ENCODE measurements around the gene OR2T34.
A peak's percentile ranks its signal among the peaks of the same experiment; 100 is the strongest.
"Not testable (repeated sequence)": the region's sequence is repeated elsewhere in the genome, so short reads cannot be mapped to it uniquely, and the experiment has no call there.

The OR2T34 gene, protein sequence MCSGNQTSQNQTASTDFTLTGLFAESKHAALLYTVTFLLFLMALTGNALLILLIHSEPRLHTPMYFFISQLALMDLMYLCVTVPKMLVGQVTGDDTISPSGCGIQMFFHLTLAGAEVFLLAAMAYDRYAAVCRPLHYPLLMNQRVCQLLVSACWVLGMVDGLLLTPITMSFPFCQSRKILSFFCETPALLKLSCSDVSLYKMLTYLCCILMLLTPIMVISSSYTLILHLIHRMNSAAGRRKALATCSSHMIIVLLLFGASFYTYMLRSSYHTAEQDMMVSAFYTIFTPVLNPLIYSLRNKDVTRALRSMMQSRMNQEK

DNA sequence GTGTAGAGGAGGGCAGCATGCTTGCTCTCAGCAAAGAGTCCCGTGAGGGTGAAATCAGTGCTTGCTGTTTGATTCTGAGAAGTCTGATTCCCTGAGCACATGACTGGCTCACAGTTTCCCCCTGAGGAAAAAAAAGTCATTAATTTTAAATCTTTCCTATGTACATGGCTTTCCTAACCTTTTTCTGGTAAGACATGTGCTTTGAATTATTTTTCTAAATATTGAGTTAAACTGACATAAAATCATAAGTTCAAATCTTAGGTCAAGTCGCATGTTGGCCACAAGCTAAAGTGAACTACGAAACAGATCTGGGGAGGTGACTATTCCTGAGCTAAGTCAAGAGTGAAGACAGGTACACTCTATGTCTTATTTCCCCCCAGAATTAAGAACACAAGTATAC, at the start of gene OR2T34:
OR2T34 (minus strand) TSS at position 101 of the 400 bp plus-strand sequence; CDS start at position 101, 0 bp downstream.
- H3K9me3 Mint-ChIP-seq, H3K4me1 Mint-ChIP-seq, H3K27ac Mint-ChIP-seq, H3K36me3 Mint-ChIP-seq, H3K4me3 Mint-ChIP-seq, H3K27me3 Mint-ChIP-seq: not testable (repeated sequence)

DNA sequence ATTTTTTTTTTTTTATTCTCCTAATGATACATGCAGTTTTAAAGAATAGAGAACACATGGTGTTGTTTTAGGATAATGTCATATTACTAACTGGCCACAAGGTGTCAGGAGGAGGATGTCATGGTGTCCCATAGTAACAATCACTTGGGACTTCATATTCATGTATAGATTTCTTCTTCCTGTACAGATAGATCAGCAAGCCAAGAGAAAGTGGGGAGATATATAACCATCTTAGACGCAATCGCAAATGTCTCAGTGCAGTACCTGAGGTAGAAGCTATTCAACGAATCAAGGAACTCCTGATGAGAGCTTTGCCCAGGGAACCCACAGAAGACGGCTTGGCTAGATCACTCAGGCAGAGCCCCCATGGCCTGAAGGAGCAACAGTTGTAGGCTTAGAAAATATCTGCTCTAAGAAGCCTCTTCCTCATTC, 48.0 kb upstream of the OR2T34 start:
- H3K4me3 Mint-ChIP-seq: no peak overlapping the region

DNA sequence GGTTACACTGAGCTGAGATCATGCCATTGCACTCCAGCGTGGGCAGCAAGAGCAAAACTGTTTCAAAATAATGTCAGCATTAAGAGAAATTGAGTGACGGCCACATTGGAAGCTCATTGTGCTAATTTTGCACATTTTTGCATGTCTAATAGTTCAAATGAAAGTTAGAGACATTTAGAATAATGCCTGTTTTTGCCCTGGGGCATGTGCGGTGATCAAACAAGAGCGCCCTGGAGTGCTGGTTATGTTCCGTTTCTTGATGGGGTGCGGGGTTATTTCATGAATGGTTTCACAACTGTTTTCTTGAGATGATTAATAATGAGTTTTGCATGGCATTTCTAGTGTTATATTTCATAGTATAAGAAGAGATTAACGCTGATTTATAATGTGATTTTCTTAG, 47.2 kb upstream of the OR2T34 start:
- Mint-ChIP-seq H3K27me3 (no peaks in the 10 kb centered on the region), H3K4me3 (no peak overlapping the region), H3K9me3 (no peaks in the 10 kb centered on the region), H3K4me1 (peaks cover 9% of the 10 kb centered on the region), H3K27ac (no peak overlapping the region), H3K36me3 (no peaks in the 10 kb centered on the region)

More for the DNA sequence above, 48.0 kb upstream of the OR2T34 start:
- peaks cover 9% of the 10 kb centered on the region for H3K4me1 Mint-ChIP-seq
- H3K27me3 Mint-ChIP-seq: no peaks in the 10 kb centered on the region
- H3K9me3 Mint-ChIP-seq: no peaks in the 10 kb centered on the region
- no peaks in the 10 kb centered on the region for H3K36me3 Mint-ChIP-seq
- H3K27ac Mint-ChIP-seq: no peak overlapping the region

DNA sequence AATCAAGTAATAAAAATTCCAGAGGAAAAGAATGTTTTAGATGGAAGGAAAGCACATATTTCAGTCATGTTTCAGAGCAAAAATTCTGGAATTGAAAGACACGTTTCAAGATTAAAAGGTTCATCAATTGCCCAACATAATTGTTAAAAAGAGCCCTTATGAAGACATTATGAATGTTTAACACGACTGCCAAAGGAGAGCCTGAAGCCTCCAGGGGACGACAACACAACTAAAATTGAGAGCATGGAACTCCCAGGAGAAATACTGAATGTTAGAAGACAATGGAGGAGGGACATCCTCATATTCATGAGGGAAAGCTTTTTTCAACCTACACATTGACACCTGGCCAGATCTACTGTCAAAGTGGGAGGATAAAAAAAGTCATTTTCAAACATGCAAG, 44.3 kb upstream of the OR2T34 start:
- Mint-ChIP-seq H3K4me3 (no peak overlapping the region), H3K27me3 (no peaks in the 10 kb centered on the region), H3K9me3 (no peaks in the 10 kb centered on the region), H3K4me1 (peaks cover 15% of the 10 kb centered on the region), H3K36me3 (no peaks in the 10 kb centered on the region), H3K27ac (no peak overlapping the region)

DNA sequence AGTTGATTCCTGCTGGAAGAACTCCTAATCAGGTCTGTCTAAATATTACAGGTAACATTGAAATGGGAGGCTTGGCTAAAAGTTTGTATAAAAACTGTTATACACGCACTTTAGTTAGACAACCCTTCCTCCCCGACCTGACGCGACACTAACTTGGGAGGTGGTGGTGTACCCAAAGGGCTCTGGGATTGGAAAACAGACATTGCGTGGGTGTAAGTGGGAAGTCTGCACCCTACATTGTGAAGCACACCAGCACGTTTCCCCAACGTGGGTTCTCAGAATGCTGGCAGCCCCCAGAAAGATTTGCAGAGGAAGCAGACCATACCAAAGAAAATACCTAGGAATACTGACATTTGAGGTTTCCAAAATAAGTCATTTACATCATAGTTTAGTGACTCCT, 43.6 kb upstream of the OR2T34 start:
- Mint-ChIP-seq H3K4me1 (peaks cover 23% of the 10 kb centered on the region), H3K27me3 (no peaks in the 10 kb centered on the region), H3K27ac (no peak overlapping the region), H3K36me3 (no peaks in the 10 kb centered on the region), H3K4me3 (no peak overlapping the region), H3K9me3 (no peaks in the 10 kb centered on the region)

DNA sequence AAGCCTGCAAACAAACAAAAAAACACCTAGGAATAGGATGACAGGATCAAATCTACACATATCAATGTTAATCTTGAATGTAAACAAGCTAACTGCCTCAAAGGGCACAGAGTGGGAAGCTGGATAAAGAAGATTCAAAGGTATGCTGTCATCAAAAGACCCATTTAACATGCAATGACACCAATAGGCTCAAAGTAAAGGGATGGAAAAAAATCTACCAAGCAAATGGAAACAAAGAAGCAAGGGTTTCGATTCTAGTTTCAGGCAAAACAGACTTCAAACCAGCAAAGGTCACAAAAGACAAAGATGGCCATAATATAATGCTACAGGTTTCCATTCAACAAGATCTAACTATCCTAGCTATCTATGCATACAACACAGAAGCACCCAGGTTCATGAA, 39.2 kb upstream of the OR2T34 start:
- Mint-ChIP-seq H3K4me3 (no peak overlapping the region), H3K27ac (peak overlapping the region; percentile 63)

DNA sequence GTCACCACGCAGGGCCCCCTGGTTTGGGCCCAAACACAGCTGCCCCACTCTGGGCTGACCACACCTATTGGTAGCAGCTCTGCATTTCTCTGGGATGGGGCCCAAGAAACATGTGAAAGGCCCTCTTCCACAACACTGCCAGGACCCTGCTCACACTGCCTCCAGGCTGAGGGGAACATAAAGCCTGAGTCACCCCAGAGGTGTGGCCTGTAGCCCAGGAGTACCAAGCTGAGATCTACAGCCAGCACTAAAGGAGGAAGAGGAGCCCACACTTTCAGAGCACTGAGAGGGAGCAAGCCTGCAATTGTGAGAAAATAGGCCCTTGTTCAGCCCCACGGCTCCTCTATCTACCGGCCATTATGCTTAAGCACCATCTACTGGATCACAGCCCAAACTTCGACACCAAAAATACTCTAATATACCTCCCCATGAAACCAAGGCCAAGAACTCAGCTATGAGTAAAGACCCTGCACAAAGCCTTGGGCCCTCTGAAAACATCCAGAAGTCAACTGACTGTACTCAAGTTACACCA, 37.4 kb upstream of the OR2T34 start:
- H3K27ac Mint-ChIP-seq: peak overlapping the region; percentile 80
- H3K4me3 Mint-ChIP-seq: no peak overlapping the region
- no peaks in the 10 kb centered on the region for H3K9me3 Mint-ChIP-seq
- no peaks in the 10 kb centered on the region for H3K36me3 Mint-ChIP-seq
- no peaks in the 10 kb centered on the region for H3K27me3 Mint-ChIP-seq
- H3K4me1 Mint-ChIP-seq: peaks cover 37% of the 10 kb centered on the region

More for the DNA sequence above, 39.2 kb upstream of the OR2T34 start:
- H3K4me1 Mint-ChIP-seq: peaks cover 39% of the 10 kb centered on the region
- no peaks in the 10 kb centered on the region for H3K27me3 Mint-ChIP-seq
- H3K9me3 Mint-ChIP-seq: no peaks in the 10 kb centered on the region
- no peaks in the 10 kb centered on the region for H3K36me3 Mint-ChIP-seq

DNA sequence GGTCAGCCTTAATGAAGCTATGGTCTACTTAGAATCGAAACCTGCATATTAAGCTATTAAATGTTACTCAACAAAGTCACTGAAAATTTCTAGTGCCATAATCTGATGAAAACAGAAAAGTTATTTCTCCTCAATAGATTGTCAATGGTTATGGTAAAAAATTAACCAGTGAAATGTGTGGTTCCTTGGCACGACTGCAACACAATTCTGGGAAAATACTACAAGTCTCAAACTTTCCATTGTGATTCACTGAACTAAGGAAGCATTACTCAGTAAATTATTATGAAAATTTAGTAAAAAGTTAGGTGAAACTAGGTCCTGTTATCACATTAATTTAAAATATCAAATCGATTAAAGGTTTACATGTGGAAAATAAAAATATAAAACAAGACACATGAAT, 35.7 kb upstream of the OR2T34 start:
- H3K4me3 Mint-ChIP-seq: no peak overlapping the region
- H3K36me3 Mint-ChIP-seq: no peaks in the 10 kb centered on the region
- H3K4me1 Mint-ChIP-seq: peaks cover 37% of the 10 kb centered on the region
- H3K9me3 Mint-ChIP-seq: no peaks in the 10 kb centered on the region
- H3K27me3 Mint-ChIP-seq: no peaks in the 10 kb centered on the region
- no peak overlapping the region for H3K27ac Mint-ChIP-seq

DNA sequence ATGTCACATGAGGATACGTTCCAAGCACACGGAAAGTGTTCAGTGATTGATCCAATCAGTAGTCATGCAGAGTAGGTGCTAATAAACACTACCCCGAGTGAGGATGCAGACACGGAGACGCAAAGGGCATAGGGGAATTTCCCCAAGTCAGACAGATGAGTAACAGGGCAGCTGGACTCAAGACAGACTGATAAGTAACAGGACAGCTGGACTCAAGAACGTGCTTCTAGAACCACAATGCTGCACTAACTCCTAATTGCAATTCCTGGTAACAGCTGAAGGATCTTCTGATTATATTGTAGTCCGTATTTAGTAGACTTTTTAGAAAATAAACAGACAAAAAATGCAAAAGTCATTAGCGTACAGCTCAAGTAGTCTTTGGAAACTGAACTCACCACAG, 24.8 kb upstream of the OR2T34 start:
- Mint-ChIP-seq H3K4me3 (no peak overlapping the region), H3K36me3 (no peaks in the 10 kb centered on the region), H3K4me1 (peaks cover 7% of the 10 kb centered on the region), H3K27ac (no peak overlapping the region), H3K9me3 (no peaks in the 10 kb centered on the region), H3K27me3 (no peaks in the 10 kb centered on the region)

DNA sequence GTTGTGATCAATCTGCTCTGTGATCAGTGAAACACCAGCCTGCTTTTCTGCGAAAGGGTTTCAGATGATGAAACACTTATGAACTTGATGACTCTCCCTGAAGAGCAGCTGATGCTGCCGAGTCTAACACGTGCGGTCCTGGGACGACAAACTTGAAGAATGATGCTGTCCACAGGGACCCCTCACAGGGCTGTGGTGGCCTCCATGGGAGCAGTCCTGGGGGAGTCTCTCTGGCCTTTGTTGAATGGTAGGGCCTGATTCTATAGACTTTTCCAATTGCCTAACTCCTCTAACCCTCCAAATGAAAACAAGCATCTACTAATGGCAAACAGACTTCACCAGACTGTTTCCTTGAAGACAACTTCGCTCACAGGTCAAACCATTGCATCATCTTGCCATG, 23.0 kb upstream of the OR2T34 start, which contains the start of gene OR2T10:
OR2T10 (minus strand) TSS at position 112 of the 400 bp plus-strand sequence. CDS start 3,932 bp downstream, outside the sequence.
- peak within 1 kb of the TSS; percentile 85 for H3K27ac Mint-ChIP-seq
- peaks cover 7% of the 10 kb centered on the region for H3K4me1 Mint-ChIP-seq
- H3K4me3 Mint-ChIP-seq: no peak within 1 kb of the TSS
- no peaks in the 10 kb centered on the region for H3K27me3 Mint-ChIP-seq
- peaks cover 1% of the 10 kb centered on the region for H3K36me3 Mint-ChIP-seq
- H3K9me3 Mint-ChIP-seq: no peaks in the 10 kb centered on the region

DNA sequence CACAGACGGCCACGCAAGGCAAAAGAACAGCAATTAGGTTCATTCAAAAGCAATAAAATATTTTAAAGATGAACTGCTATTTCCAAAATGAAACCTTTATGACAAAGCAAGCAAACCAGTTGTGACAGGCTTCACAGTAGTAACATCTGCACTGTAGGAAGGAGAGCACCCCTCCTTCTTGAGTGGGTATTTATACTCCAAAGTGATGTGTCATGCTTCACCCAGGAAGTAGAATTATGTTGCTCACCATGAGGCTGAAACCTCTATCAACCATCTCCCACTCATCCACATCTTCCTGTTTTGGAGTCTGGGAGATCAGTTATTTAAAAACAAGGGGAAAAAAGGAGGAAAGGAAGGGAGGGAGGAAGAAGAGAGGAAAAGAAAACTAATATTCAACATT, 22.1 kb upstream of the OR2T34 start:
- H3K36me3 Mint-ChIP-seq: peaks cover 1% of the 10 kb centered on the region
- H3K4me1 Mint-ChIP-seq: peaks cover 7% of the 10 kb centered on the region
- H3K9me3 Mint-ChIP-seq: no peaks in the 10 kb centered on the region
- H3K27ac Mint-ChIP-seq: peak overlapping the region; percentile 85
- H3K4me3 Mint-ChIP-seq: no peak overlapping the region
- no peaks in the 10 kb centered on the region for H3K27me3 Mint-ChIP-seq

DNA sequence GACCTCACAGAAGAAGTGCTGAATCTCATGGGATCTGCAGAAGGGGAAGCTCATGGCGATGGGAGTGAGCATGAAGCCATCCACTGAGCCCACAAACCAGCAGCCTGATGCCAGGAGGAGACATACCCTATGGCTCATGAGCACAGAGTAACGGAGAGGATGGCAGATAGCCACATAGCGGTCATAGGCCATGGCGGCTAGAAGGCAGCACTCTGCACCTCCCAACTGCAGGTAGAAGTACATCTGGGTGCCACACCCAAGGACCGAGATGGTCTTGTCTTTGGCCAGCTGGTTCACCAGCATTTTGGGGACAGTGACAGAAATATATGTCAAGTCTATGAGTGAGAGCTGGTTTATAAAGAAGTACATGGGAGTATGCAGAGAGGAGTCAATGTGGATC, 18.7 kb upstream of the OR2T34 start:
- H3K4me1 Mint-ChIP-seq: peaks cover 7% of the 10 kb centered on the region
- H3K36me3 Mint-ChIP-seq: peaks cover 1% of the 10 kb centered on the region
- no peak overlapping the region for H3K27ac Mint-ChIP-seq
- no peaks in the 10 kb centered on the region for H3K9me3 Mint-ChIP-seq
- H3K4me3 Mint-ChIP-seq: no peak overlapping the region
- no peaks in the 10 kb centered on the region for H3K27me3 Mint-ChIP-seq

DNA sequence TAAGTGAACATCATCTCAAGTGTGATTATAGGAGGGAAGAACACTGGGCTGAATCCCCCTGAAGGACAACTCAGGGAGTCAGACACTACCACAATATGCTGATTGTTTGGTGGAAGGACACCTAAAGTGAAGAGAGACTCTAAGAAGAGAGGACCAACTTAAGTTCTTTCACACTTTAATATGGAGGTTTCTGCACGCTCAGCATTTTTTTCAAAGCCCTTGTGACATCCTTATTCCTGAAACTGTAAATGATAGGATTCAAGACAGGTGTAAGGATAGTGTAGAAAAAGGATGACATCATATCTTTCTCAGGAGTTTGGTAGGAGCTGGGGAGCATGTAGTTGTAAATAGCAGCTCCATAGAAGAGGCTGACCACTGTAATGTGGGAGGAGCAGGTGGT, 18.1 kb upstream of the OR2T34 start:
- H3K27me3 Mint-ChIP-seq: no peaks in the 10 kb centered on the region
- H3K9me3 Mint-ChIP-seq: no peaks in the 10 kb centered on the region
- no peak overlapping the region for H3K27ac Mint-ChIP-seq
- peaks cover 1% of the 10 kb centered on the region for H3K36me3 Mint-ChIP-seq
- peaks cover 7% of the 10 kb centered on the region for H3K4me1 Mint-ChIP-seq
- H3K4me3 Mint-ChIP-seq: no peak overlapping the region

DNA sequence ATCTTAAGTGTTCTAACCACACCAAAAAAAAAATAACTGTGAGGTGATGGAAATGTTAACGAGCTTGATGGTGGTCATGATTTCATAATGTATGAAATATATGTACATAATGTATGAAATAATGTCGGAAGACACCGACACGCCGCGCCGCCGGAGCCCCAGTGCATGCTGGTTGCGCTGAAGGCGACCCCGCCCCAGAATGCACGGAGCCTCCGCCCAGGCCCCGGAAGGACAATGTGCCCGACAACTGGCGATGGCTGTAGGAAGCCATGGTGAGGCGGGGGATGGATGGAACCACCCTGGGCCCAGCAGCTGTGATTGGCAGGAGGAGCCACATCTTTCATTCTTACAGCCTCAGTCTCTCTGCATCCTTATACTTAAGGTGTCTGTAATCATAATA, 15.5 kb upstream of the OR2T34 start:
- H3K9me3 Mint-ChIP-seq: no peaks in the 10 kb centered on the region
- H3K36me3 Mint-ChIP-seq: peaks cover 1% of the 10 kb centered on the region
- no peaks in the 10 kb centered on the region for H3K27me3 Mint-ChIP-seq
- H3K4me1 Mint-ChIP-seq: no peaks in the 10 kb centered on the region
- H3K27ac Mint-ChIP-seq: no peak overlapping the region
- no peak overlapping the region for H3K4me3 Mint-ChIP-seq

DNA sequence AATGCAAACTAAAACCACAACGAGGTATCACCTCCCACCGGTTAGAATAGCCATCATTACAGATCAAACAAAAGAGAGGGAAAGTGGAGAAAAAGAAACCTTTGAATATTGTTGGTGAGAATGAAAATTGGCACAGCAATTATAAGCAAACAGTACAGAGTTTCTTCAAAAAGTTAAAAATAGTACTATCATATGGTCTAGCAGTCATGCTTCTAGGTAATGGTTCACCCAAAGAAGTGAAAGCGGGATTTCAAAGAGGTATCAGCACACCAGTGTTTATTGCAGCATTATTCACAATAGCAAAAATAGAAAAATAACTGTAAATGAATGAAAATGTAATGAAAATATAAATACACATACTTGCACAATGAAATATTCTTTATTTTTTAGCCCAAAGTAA, 14.8 kb upstream of the OR2T34 start:
- no peaks in the 10 kb centered on the region for H3K27me3 Mint-ChIP-seq
- no peaks in the 10 kb centered on the region for H3K4me1 Mint-ChIP-seq
- H3K9me3 Mint-ChIP-seq: no peaks in the 10 kb centered on the region
- no peak overlapping the region for H3K4me3 Mint-ChIP-seq
- H3K36me3 Mint-ChIP-seq: peaks cover 1% of the 10 kb centered on the region
- H3K27ac Mint-ChIP-seq: no peak overlapping the region

DNA sequence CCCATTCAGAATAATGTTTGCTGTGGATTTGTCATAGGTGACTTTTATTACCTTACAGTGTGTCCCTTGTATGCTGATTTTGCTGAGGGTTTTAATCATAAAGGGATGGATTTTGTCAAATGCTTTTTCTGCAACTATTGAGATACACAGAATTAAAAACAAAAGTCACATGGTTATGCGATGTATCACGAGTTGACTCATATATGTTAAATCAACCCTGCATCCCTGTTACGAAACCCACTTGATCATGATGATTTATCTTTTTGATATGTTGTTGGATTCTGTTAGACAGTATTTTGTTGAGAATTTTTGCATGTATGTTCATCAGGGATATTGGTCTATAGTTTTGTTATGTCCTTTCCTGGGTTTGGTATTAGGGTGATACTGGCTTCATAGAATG, 10.7 kb upstream of the OR2T34 start:
- Mint-ChIP-seq H3K27me3 (no peaks in the 10 kb centered on the region), H3K27ac (no peak overlapping the region)

More for the DNA sequence above, 10.7 kb upstream of the OR2T34 start:
- Mint-ChIP-seq H3K4me1 (no peaks in the 10 kb centered on the region), H3K9me3 (no peaks in the 10 kb centered on the region), H3K4me3 (no peak overlapping the region), H3K36me3 (no peaks in the 10 kb centered on the region)

All from activated naive CD4-positive, alpha-beta T cell treated with anti-CD3 and anti-CD28 coated beads, Interleukin-2, amount 50 U/mL, for 24 hours (primary cell).